NCI-H82 (cell line): Measurements from ENCODE around the gene TBX18.
A peak's percentile ranks its signal among the peaks of the same experiment; 100 is the strongest.

Source experiments
- DNase-seq: peaks from one replicate; lab custom pipeline; 2025; lab: John Stamatoyannopoulos, UW

Gene TBX18

DNA sequence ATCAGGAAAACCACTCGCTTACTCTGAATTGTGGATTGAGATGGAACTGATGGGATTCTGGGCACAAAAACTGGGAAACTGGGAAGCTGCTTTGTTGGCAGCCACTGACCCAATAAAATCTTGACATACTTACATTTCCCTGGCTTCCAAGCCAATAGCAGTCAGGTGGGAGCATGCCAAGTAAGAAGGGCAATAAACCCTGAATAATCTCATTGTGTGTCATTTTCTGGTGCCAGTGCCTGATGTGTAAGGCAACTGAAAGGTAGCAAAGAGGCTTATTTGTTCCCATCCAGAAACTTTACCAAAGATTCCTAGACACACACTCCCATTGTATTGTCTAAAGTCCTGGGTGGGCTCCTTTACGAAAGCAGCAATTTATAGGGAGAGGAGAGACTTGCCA lies 93.2 kb downstream of the TBX18 start:
- no peak for DNase-seq

DNA sequence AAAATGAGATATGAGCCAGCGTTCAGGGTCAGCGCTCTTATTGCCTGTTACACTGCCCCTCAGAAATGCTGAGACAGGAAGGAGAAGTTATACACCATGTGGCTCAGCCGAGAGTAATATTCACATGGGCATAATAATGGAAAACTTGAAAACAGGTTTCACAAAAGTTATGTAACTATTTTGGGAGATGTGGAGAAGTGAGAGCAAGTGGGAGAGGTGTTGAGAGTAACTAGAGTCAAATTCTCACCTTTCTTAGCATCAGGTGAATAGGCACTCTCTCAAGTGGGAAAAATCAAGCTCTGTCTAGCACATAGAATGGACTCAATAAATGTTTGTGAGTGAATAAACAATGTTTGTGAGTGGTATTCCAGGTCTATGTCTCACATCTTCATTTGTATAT lies 94.5 kb downstream of the TBX18 start:
- no peak for DNase-seq

DNA sequence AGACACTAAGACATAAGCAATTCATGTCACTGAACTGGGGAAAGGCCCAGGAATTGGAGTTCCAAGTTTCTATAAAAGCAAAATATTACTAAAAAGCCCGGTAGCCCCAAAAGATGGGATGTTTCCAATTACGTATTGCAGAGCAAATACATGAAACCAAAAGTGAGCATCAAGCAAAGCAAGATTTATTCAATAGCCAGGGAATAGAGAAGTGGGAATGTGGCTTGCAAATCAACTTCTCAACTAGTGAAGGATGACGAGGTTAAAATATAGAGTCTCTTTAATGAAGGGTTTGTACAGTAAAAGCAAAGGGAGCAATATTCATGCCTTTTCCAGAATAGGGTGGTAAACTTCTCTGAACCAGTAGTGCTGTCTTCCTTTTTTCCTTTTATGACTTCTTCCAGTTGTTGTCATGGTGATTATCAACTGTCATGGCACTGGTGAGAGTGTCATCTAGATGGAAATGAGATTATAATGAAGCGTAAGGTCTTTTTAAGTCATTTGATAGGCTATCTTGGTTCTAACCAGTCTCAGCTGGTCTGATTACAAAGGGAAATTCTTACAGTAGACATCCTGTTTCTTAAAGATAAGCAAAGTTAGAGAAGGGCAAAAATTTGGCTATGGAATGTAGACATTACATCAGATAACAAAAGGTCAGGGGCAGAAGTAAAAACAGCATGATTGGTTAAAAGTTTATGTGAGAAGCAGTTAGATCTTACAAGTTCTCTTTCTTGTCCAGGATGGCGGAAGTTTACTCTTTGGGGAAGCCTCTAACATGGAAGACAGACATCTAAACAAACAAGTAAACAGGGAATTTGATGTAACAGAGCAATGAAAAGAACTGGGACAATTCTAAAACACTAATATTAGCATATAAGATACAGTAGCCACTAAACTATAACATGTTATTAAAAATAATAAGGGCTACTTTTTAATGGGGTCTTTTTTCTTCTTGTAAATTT lies 96.9 kb downstream of the TBX18 start:
- no peak for DNase-seq

DNA sequence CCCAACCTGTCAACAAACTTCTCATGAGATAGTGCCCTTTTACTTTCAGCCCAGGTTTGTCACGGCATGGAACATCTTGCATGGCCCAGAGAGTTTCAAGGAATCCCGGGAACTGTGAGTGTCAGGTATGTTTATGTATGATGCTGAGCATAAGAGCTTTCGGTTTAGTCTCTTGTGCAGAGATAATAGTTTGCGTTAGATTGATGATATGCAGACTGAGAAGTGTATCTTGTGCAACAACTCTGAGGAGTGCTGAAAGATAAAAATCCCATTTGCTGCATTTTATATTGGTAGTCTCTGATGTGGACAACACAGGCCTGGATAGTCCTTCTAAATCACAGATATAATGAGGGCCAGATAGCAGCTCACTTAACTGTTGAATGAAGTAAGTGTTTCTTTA lies 99.0 kb downstream of the TBX18 start:
- no peak for DNase-seq

DNA sequence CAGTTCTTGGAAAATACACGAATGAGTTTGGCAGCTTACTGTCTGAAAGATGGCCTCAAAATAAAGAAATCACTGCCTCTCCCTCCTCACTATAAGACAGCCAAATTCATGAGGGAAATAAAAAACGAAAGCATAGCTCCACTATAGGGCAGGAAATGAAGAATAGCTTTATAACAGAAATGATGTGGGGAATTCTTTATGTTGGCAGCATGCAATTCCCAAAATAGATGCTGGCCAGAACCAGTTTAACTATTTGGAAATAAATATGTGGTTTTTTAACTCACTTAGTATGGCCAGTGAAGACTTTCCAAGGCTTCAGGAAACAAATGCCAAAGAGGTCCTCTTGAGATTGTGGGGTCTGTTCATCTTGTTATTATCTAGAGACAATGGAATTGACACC lies 100.5 kb downstream of the TBX18 start:
- DNase-seq = no peak

DNA sequence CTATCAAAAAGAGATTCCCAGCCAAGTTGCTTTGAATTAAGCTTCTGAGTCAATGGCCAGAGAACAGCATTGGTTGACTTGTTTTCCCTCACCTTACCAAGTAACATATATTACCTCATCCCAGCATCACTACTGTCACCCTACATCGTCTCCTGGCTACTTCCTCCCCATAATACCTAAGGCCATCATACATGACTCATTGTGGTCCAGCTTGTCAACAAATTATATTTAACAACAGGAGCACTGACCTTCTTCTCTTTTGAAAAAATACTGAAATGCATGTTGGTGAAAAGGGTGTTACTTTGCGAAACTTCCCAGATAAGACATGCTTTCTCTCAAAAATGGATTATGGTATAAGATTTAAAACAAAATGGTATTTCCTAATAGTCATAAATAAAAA lies 106.9 kb downstream of the TBX18 start:
- no peak for DNase-seq

DNA sequence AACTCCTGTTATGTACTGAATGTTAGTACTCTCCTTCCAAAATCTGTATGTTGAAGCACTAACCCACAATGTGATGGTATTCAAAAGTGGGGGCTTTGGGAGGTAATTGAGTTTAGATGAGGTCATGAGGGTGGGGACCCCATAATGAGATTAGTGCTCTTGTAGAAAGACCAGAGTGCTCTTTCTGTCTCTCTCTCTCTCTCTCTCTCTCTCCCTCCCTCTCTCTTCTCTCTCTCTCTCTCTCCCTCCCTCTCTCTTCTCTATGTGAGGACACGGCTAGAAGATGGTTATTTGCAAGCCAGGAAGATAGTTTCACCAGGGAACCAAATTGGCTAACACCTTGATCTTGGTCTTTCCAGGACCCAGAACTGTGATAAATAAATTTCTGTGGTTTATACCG lies 107.4 kb downstream of the TBX18 start:
- no peak for DNase-seq

DNA sequence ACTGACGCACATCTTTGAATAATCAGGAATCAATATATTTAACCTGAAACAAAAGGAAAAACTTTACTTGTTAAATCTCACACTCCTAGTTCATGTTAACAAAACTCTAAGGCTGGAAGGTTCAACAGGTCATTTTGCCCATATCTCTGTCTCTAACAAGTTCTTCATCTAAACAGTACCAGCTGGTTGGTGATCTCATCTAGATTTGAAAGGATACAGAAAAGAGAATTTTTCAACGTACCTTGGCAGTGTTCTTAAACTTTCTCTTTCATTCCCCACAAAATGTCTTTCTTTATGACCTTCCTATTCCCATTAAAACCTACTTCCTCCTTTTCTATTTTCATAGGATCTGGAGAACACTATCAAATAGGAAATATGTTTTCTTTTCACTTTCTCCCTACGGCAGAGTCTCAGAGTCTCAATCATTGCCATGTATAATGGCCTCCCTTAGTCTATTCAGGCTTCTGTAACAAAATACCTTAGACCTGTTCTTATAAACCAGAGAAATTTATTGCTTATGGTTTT lies 111.3 kb downstream of the TBX18 start:
- no peak for DNase-seq

DNA sequence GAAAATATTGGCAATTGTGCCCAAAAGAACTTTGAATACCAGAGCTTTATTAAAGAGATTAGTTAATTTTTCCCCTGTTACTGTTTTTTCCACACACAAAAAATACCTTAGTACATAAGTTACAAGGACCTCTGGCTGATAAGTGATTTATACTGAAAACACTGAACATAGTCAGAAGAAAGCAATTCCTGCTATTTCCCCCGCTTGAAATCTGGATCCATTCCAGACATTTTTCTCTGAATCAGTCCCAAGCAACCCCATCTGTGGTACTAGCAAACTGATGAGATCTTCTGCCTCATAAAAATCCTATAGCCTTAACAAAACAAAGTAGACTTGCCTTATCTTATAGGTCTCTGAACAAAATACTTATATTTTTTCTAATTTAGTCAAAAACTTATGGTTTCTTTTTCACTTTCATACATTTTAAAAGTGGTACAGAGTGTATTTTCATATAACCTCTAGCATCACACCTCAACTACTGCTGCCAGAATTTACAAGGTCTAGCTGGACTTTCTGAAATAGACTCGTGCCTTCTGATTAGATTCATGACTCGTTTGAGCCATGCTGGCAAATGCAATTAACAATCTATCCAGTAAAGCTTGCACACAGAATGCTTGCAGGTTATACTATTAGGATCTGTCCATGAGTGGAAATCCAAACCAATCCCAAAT lies 111.9 kb downstream of the TBX18 start:
- peak; percentile 17 for DNase-seq

DNA sequence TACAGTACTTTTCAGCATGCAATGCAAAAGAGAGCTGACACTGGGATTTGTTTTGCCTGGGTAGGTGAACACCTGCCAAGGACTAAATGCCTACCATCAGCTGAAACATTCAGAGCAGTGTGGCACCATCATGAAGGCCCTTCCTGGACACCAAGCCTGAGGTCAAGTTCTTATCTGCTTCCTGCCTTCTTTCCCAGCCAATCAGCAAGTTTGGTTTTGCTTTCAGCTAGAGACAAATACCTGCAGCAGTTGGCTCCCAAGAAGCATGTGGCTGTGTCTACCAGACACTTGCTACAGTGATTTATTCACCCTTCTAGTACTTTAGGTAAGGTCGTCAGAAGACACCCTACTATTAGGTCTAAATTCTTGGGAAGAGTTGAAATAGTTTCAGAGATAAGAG lies 112.8 kb downstream of the TBX18 start:
- no peak for DNase-seq

DNA sequence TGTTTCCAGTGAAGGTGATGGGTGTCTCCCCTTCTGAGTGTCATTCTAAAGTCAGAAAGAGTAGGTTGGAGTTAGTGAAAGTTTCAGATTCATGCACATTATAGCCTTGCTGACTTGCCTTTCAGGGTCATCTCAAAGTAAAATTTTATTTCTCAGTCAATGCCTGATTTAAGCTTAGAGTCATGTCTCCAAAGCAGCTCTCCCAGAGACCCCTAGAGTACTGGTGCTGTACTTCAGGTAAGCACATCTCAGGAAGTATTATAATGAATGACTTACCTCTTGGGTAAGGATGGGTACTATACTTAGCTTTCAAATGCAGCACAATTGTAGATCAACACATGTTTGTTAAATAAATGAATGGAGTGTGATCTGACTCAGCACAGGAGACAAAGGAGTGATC lies 116.0 kb downstream of the TBX18 start:
- DNase-seq = no peak

DNA sequence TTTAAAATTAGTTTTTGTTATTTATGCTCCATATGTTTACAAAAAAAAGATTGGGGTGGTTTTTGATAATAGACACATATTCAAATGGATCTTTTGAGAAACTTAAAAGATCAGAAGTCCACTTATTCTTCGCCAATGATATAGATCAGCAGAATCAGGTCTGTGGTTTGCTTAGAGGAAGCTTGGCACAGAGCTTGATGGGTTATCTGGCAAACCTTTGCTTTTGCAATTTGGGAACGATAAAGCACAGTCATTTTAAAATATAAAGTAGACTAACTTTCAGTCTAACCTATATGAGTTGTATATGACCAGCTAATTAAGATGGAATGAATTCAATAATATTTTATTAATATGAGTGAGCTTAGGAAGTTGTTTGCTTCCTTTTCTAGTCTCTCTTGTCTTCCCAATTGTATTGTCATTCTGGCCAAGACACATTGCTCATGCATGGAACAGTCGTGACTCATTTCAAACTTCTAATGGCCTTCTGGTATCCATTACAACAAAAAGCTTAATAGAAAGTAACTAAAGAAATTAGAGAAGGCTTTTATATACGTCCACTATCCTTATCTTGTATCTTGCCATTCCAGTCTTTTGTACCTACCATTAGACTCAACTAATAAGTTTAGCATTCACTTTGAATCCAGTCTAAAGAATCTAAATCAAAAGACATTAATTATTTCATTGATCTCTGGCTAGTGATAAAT lies 118.7 kb downstream of the TBX18 start:
- no peak for DNase-seq

DNA sequence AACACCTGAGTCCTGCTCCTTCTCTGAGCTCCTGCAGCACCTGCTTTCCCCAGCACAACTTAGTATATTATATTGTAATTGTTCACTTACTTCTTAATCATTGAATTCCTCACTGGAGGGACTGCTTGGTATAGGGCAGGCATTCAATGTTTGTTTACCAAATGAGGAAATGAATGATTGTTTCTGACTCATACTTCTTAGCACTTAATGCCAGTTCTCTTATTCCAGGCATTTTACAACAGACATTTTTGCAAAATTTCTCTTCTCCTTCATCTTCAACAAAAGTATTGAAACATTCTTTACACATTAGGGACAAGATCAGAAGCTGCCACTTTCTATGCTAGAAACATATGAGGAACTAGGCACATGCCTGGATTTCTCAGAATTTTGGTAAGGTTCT lies 119.4 kb downstream of the TBX18 start:
- DNase-seq = no peak

DNA sequence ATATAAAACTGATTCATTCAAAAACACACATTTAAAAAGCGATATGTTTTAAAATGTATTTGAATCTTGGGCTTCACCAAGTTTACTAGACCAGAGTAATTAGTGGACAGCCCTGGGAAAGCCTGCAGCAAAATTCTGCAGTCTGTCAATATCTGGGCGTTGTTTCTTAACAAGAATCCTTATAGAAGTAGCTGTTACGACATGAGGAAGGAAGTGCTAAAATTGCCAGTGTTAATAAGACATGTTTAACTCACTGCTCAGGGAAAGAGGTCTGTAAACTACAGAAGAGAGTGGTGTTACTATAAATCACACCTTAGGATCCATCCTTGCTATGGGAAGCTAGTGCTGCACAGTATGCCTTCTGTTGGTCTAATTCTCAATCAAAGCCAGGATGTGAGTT lies 120.6 kb downstream of the TBX18 start:
- DNase-seq = no peak

DNA sequence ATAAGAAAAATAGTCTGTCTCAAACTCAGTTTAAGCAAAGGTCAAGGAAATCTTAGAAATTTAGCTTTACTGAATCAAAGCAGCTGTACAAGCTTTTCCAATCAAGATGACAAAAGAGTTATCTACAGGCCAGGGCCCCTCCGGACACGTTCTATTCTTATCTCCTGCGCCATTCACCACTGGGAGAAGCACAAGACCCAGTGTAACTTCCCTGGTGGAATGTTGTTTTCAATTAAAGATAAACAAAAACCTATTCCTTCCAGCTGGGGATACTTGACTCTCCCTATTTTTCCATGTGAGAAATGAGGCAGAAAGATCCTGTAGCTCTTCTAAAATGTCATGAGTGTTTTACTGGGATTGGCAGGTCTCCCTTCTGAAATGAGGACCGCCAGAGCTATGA lies 123.3 kb downstream of the TBX18 start:
- no peak for DNase-seq

DNA sequence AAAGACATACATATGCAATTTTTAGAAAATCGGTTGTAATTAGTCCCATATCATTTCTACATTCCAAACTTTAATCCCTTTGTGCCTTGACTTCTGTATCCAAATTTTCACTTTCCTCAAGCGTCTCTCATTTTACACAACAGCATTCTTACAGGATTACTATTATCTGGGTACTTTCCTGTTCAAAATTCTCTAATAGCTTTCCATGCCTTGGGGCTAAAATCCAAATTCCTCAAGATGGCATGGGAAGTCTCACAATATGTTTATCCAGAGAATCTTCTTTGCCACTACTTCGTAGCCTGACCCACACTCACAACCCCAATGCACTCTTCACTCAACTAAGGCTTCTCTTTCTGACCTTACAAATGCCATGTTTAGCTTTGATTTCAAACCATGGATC lies 125.0 kb downstream of the TBX18 start:
- no peak for DNase-seq

DNA sequence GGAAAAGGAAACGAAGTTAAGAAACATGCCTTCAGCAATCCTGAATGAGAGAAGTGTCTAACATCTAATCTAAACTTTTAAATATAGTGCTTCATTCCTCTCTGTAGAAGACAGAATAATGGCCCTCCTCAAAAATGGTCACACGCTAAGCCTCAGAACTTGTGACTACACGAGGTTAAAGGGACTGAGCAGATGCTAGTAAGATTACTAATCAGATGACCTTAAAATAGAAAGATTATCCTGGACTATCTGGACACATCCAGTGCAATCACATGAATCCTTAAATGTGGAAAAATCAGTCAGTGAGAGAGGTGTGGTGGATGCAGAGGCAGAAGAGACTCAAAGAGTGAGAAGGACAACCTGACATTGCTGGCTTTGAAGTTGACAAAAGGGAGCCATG lies 126.1 kb downstream of the TBX18 start:
- peak; percentile 49 for DNase-seq
